ENCODE results near the gene LINC01488. TPM values are rescaled to one million over a fixed set of nuclear protein-coding genes. Genes with fewer than 3 reads are reported as not detected.
A peak's percentile ranks its signal among the peaks of the same experiment; 100 is the strongest.

The LINC01488 gene
- total and polyA plus RNA-seq, 2 of the 13 experiments (the other 11 are each of a cell fraction or from before 2014, with no cell fraction given): 0.26 to 0.58 TPM

- Histone ChIP-seq H3K36me3 (replicated peaks in 1 of 2; ENCODE audit: control insufficient read depth in 1 of 2, insufficient read depth in 2 of 2, low read length in 2 of 2) (no peaks in the 10 kb centered on the region), H3K27me3 (ENCODE audit: control insufficient read depth in 1 of 2, insufficient read depth in 2 of 2, low read length in 2 of 2) (no peaks in the 10 kb centered on the region), H4K20me1 (ENCODE audit: insufficient read depth, low read length) (no peaks in the 10 kb centered on the region), H3K4me1 (ENCODE audit: insufficient read depth, low read length) (peaks cover 60% of the 10 kb centered on the region), H3K79me2 (ENCODE audit: insufficient read depth, low read length) (no peaks in the 10 kb centered on the region), H2AFZ (ENCODE audit: low read length) (no peak overlapping the region), H3K9me3 (ENCODE audit: low read length) (no peaks in the 10 kb centered on the region), H3K4me3 (replicated peaks in 1 of 3; ENCODE audit: insufficient read depth in 1 of 3, low read depth in 2 of 3, low read length in 3 of 3) (peak overlapping the region in 1 of 3 experiments; percentile 39; a peak in 1 of 6 replicates), H3K27ac (ENCODE audit: extremely low read length, insufficient read depth, low read length) (peak overlapping the region; percentile 34), H3K4me2 (ENCODE audit: low read depth, low read length) (peak overlapping the region; percentile 57), H3K9ac (ENCODE audit: insufficient read depth, low read depth, low read length) (no peak overlapping the region)
- POLR2A ChIA-PET: interaction anchor here (0.9 to 1.1 kb wide), 2 partner anchors 12 kb away, joined by 3 to 5 read pairs; no protein-coding TSS in a partner anchor
- intact Hi-C loops (cut with micrococcal nuclease; ENCODE audit: unreplicated experiment) (no loop called here), in situ Hi-C loops (cut with HindIII; ENCODE audit: extremely low pct_ligation_motif_present, low pct_unique_long_range_greater_than_20kb) (no loop called here)
- WGBS (ENCODE audit: low lambda C conversion rate): 13% methylated on average over 5 of the region's 13 CpGs
- CTCF ChIA-PET (ENCODE audit: low intra/inter-chr PET ratio, low total read pairs): no interaction called here
- FAIRE-seq (no peak), ATAC-seq (peak; percentile 2; the same call in 1 of the 3 replicates), DNase-seq (ENCODE audit: low spot score) (peak; percentile 54)
- no TSS peak for BruUV-seq (replicated peaks)
- TF ChIP-seq MED1 (CRISPR knock-in tag; IDR thresholded peaks at IDR 0.05): no peak
- TF ChIP-seq ZSCAN29 (CRISPR knock-in tag; conservative IDR thresholded peaks at IDR 0.05): 0 out of 2 replicates have a peak, but pooled peaks have one; percentile 8
- TF ChIP-seq PHF21A (CRISPR knock-in tag; IDR thresholded peaks at IDR 0.05): 0 out of 2 replicates have a peak, but pooled peaks have one; percentile 2
- no peak for TF ChIP-seq HOXA7 (CRISPR knock-in tag; IDR thresholded peaks at IDR 0.05)
- 0 out of 2 replicates have a peak, but pooled peaks have one; percentile 43 for TF ChIP-seq ZNF281 (CRISPR knock-in tag; IDR thresholded peaks at IDR 0.05; ENCODE audit: borderline replicate concordance)
- no peak for TF ChIP-seq PCBP2 (optimal IDR thresholded peaks at IDR 0.05; ENCODE audit: low read depth, low read length, poor library complexity, severe bottlenecking)
- no peak for TF ChIP-seq HOXA3 (CRISPR knock-in tag; IDR thresholded peaks at IDR 0.05)
- no peak for TF ChIP-seq ASH2L (IDR thresholded peaks at IDR 0.05; ENCODE audit: insufficient read length, low read depth, low read length)
- TF ChIP-seq ZNF34 (CRISPR knock-in tag; IDR thresholded peaks at IDR 0.05; ENCODE audit: borderline replicate concordance): no peak
- no peak for TF ChIP-seq TSC22D2 (CRISPR knock-in tag; IDR thresholded peaks at IDR 0.05; ENCODE audit: borderline replicate concordance)
- peak; percentile 63; the same call in 1 of the 2 replicates for TF ChIP-seq PRDM10 (CRISPR knock-in tag; IDR thresholded peaks at IDR 0.05; ENCODE audit: low read depth)
- no peak for TF ChIP-seq ZNF337 (CRISPR knock-in tag; IDR thresholded peaks at IDR 0.05; ENCODE audit: borderline replicate concordance, low read depth)
- TF ChIP-seq TFDP2 (CRISPR knock-in tag; IDR thresholded peaks at IDR 0.05): no peak
- no peak for TF ChIP-seq PLRG1 (conservative IDR thresholded peaks at IDR 0.05)
These were observed 3.2 kb downstream of the LINC01488 start for GRCh38 chr11:69484427-69485259.
